Measurements from ENCODE around the gene DLG5.

The DLG5 gene

GRCh38 chr10:77789016-77789415 lies 137.5 kb downstream of the DLG5 start:
- Histone ChIP-seq H3K79me2 (ENCODE audit: insufficient read depth, low read length) (no peaks in the 10 kb centered on the region), H4K20me1 (ENCODE audit: low read depth, low read length) (no peaks in the 10 kb centered on the region), H3K4me2 (ENCODE audit: low read depth, low read length, poor library complexity, severe bottlenecking) (no peak overlapping the region), H3F3A (ENCODE audit: insufficient read depth) (no peaks in the 10 kb centered on the region), H3K4me3 (ENCODE audit: insufficient read depth, low read length, poor library complexity, severe bottlenecking) (no peak overlapping the region), H2AFZ (ENCODE audit: low read depth, low read length, severe bottlenecking) (no peak overlapping the region), H3K36me3 (ENCODE audit: low read length) (no peaks in the 10 kb centered on the region), H3K27me3 (ENCODE audit: low read length) (no peaks in the 10 kb centered on the region), H3K9me2 (replicated peaks; ENCODE audit: insufficient read depth, low read length) (no peaks in the 10 kb centered on the region), H3K27ac (ENCODE audit: low read depth, low read length) (no peak overlapping the region), H3K9me3 (ENCODE audit: insufficient read depth, low read length) (no peaks in the 10 kb centered on the region), H3K9ac (ENCODE audit: low read length) (no peak overlapping the region)
- TF ChIP-seq CTCF (IDR thresholded peaks at IDR 0.05; ENCODE audit: insufficient read depth, low read length, poor library complexity, severe bottlenecking): no peak
- TF ChIP-seq EZH2phosphoT487 (conservative IDR thresholded peaks at IDR 0.05; ENCODE audit: low read length): no peak

GRCh38 chr10:77788496-77789010 lies 138.0 kb downstream of the DLG5 start:
- no peaks in the 10 kb centered on the region for H3K79me2 ChIP-seq (ENCODE audit: insufficient read depth, low read length)
- H4K20me1 ChIP-seq (ENCODE audit: low read depth, low read length): no peaks in the 10 kb centered on the region
- no peak overlapping the region for H3K9ac ChIP-seq (ENCODE audit: low read length)
- H3K9me2 ChIP-seq (replicated peaks; ENCODE audit: insufficient read depth, low read length): no peaks in the 10 kb centered on the region
- no peak overlapping the region for H3K4me2 ChIP-seq (ENCODE audit: low read depth, low read length, poor library complexity, severe bottlenecking)
- H3K36me3 ChIP-seq (ENCODE audit: low read length): no peaks in the 10 kb centered on the region
- H3K9me3 ChIP-seq (ENCODE audit: insufficient read depth, low read length): no peaks in the 10 kb centered on the region
- H2AFZ ChIP-seq (ENCODE audit: low read depth, low read length, severe bottlenecking): no peak overlapping the region
- H3K27me3 ChIP-seq (ENCODE audit: low read length): no peaks in the 10 kb centered on the region
- no peaks in the 10 kb centered on the region for H3F3A ChIP-seq (ENCODE audit: insufficient read depth)
- TF ChIP-seq CTCF (IDR thresholded peaks at IDR 0.05; ENCODE audit: insufficient read depth, low read length, poor library complexity, severe bottlenecking) (no peak), EZH2phosphoT487 (conservative IDR thresholded peaks at IDR 0.05; ENCODE audit: low read length) (no peak)
- no peak overlapping the region for H3K27ac ChIP-seq (ENCODE audit: low read depth, low read length)
- H3K4me3 ChIP-seq (ENCODE audit: insufficient read depth, low read length, poor library complexity, severe bottlenecking): no peak overlapping the region

- no peak for TF ChIP-seq EZH2phosphoT487 (conservative IDR thresholded peaks at IDR 0.05; ENCODE audit: low read length)
- no peak for TF ChIP-seq CTCF (IDR thresholded peaks at IDR 0.05; ENCODE audit: insufficient read depth, low read length, poor library complexity, severe bottlenecking)
- no peaks in the 10 kb centered on the region for H3K36me3 ChIP-seq (ENCODE audit: low read length)
Observed at GRCh38 chr10:77787440-77787839, 139.1 kb downstream of the DLG5 start.

More at GRCh38 chr10:77787440-77787839, 139.1 kb downstream of the DLG5 start:
- Histone ChIP-seq H3K9ac (ENCODE audit: low read length) (no peak overlapping the region), H3K9me2 (replicated peaks; ENCODE audit: insufficient read depth, low read length) (no peaks in the 10 kb centered on the region), H3K9me3 (ENCODE audit: insufficient read depth, low read length) (no peaks in the 10 kb centered on the region), H3K4me3 (ENCODE audit: insufficient read depth, low read length, poor library complexity, severe bottlenecking) (no peak overlapping the region), H3K4me2 (ENCODE audit: low read depth, low read length, poor library complexity, severe bottlenecking) (no peak overlapping the region), H3K27ac (ENCODE audit: low read depth, low read length) (no peak overlapping the region), H2AFZ (ENCODE audit: low read depth, low read length, severe bottlenecking) (no peak overlapping the region), H4K20me1 (ENCODE audit: low read depth, low read length) (no peaks in the 10 kb centered on the region), H3F3A (ENCODE audit: insufficient read depth) (no peaks in the 10 kb centered on the region), H3K27me3 (ENCODE audit: low read length) (no peaks in the 10 kb centered on the region), H3K79me2 (ENCODE audit: insufficient read depth, low read length) (no peaks in the 10 kb centered on the region)

All from SU-DHL-6 (cell line).